Activated CD8-positive, alpha-beta memory T cell treated with anti-CD3 and anti-CD28 coated beads, Interleukin-2, amount 50 U/mL, for 24 hours (primary cell): Measurements from ENCODE around the gene HERC3.
"Not testable (repeated sequence)": the region's sequence is repeated elsewhere in the genome, so short reads cannot be mapped to it uniquely, and the experiment has no call there.

Source experiments
- DNase-seq: peaks from one replicate; pipeline ENCODE4 v3.0.0-alpha.2; 2020; ENCODE audit errors: extremely low read depth

The HERC3 gene

DNA sequence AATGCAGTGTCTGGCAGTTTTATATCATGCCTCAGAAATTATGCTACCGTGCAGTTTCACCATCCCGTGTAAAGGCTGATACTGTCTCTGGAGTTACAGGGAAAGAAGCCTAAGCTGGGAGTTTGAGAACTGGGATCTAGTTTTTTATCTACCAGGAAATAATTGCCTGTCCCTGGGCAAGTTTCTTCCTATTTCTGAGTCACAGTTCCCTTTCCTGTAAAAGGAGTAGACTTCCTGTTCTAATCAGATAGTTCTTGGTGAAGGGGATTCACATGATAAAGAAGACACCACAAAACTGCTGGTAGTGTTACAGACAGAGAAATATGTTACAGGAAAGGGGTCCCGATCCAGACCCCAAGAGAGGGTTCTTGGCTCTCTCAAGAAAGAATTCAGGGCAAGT is 17.1 kb downstream of the HERC3 start:
- no peak for DNase-seq

GRCh38 chr4:88609794-88610193 is 17.5 kb downstream of the HERC3 start:
- DNase-seq: not testable (repeated sequence)

GRCh38 chr4:88610771-88611170 is 18.5 kb downstream of the HERC3 start:
- DNase-seq: no peak

GRCh38 chr4:88613417-88613875 is 21.2 kb downstream of the HERC3 start:
- DNase-seq: no peak

DNA sequence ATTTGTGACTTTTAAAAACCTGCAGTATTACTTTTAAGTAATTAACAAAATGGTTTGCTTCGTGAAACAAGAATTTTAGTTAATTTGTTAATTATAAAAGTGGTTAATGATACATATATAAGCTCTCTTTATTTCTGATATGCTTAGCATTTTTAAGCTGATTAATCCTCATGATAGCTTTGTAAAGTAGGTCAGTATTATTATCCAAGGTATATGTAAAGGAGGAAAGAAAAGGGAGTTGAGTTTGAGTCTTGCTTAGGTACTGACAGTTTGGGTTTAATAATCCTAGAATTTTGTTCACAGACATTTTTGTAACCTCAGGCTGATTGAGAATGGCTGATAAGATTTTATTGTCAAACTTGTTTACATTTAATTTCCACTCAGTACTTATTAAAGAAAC is 21.8 kb downstream of the HERC3 start:
- no peak for DNase-seq

GRCh38 chr4:88616275-88617150 is 24.2 kb downstream of the HERC3 start:
- no peak for DNase-seq

GRCh38 chr4:88618782-88619485 is 26.7 kb downstream of the HERC3 start:
- DNase-seq: no peak

DNA sequence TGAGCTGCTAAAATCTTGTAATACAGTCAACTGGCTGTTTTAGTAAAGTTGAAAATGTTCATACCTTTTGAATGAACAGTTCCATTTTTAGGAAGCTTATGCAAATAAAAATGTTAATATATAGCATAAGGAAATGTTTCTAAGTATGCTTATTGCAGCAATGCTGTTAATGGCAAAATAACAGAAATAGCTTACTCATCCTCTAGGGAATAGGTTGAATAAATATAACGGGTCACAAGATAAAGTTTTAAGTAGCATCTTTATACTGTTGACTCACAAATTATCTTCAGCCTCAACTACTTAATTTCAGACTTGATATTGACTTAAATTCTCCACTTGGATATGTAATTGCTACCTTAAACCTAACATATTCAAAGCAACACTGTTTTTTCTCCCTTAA is 27.7 kb downstream of the HERC3 start:
- no peak for DNase-seq

DNA sequence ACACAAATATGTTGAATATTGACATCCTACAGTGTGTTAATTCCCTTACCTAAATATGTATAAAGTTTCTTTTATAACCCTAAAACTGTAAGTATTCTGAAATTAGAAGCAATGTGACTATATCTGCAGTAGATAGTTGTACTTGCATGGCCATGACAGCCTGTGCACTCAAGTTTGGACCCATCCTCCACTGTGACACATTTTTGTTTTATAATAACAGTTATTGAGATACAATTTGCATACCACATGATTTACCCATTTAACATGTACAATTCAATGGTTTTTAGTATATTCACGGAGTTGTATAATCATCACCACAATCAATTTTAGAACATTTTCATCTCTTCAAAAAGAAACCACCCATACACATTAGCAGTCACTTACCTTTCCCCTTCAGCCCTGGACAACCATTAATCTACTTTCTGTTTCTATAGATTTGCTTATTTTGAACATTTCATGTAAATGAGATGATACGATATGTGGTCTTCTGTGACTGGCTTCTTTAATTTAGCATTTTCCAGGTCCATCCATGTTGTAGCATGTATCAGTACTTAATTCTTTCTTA is 29.6 kb downstream of the HERC3 start:
- no peak for DNase-seq

- DNase-seq: no peak
These were observed 30.8 kb downstream of the HERC3 start for GRCh38 chr4:88623097-88623496.

- DNase-seq: no peak
These were observed 36.5 kb downstream of the HERC3 start for GRCh38 chr4:88628746-88629145.

GRCh38 chr4:88629826-88630225 is 37.5 kb downstream of the HERC3 start:
- DNase-seq: no peak

DNA sequence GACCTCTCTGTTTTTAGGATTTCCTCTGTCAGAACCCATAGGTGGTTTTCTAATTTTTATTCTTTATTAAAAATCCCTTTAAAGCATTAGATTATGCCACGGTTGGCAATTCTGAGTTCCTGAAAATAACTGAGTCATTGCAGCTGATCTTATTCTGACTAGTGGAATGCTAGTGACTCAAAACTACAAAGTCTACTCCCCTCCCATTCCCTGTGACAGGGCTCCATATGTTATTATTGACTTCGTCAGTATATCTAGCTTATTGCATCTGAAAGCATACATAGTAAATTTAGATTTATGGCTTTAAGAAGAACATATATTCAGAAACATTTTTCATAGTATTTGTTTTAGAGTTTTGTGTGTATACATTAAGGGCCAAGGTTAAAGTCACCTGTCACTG is 38.5 kb downstream of the HERC3 start:
- DNase-seq: no peak

DNA sequence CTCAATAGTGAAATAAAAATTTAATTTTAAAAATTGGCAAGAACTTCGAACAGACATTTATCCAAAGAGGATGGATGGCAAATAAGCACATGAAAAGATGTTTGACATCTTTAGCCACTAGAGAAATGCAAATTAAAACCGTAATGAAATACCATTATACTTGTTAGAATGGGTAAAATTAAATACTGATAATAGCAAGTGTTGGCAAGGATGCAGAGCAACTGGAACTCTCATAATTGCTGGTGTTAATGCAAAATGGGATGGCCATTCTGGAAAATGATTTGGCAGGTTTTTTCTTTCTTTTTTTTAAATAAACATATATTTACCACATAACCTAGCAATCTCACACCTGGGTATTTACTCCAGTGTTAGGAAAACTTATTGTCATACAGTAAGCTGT is 51.7 kb downstream of the HERC3 start:
- DNase-seq: no peak

DNA sequence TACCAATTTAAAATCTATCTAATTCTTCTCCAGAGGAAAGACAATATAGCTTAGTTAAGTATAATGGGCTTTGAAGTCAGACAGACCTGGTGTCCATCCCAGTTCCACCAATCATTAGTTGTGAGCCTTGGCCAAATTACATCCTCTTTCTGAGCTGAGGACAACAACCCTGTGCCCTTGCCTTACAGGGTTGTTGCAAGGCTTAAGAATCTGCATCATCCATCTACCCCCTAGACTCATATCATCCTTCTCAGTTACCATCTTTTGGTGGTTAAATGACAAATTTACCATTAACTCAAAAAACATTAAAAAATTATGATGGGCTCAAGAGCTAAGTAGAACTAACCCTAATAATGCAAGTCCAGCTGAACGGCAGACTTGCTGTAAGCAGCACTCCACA is 53.7 kb downstream of the HERC3 start:
- DNase-seq: no peak

- DNase-seq: no peak
These were observed 54.4 kb downstream of the HERC3 start for GRCh38 chr4:88646528-88647280.

DNA sequence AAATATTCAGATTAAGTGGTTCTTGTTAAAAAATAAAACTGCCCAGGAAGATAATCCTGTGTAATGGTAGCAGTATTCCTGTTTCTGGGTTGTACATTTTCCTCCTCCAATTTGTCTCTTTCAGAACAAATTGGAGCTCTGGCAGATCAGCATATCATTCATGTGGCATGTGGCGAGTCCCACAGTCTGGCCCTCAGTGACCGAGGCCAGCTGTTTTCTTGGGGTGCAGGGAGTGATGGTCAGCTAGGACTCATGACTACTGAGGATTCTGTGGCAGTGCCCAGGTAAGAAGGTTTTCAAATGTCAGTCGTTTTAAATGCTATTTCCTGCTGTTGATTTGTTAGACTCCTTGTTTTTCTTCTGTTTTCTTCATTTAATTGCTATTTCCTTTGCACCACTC is 57.4 kb downstream of the HERC3 start:
- DNase-seq: no peak

GRCh38 chr4:88653371-88653946 is 61.2 kb downstream of the HERC3 start:
- no peak for DNase-seq

DNA sequence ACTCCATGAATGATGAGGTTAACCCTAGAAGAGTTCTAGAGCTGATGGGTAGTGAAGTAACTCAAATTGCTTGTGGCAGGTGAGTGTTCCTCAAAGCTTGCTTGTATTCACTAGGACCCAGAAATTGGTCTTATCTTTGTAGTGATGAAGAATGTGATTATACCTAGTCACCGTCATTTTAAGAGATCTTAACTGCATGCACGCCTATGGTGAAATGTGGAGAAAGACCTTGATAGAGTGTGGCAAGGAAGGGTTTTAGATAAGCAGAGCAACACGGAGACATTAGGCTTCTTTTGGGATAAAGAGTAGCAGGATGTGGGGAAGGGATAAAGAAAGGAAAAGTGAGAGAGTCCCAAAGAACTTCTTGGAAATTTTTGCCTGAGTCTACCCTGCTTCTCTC is 62.9 kb downstream of the HERC3 start:
- no peak for DNase-seq

GRCh38 chr4:88659055-88659889 is 67.0 kb downstream of the HERC3 start:
- DNase-seq: no peak

- DNase-seq: no peak
These were observed 67.6 kb downstream of the HERC3 start for GRCh38 chr4:88659890-88660208.
